HepG2 (cell line): ENCODE measurements around the gene PFDN1.

Experiments used
- CTCF ChIP-seq: sonication (generic); formaldehyde crosslinking; IDR thresholded peaks from 2 replicates; pipeline ENCODE4 v1.5.0; 2020; ENCODE audit warnings: mild to moderate bottlenecking, missing genetic modification reagents, moderate library complexity
- E2F2 ChIP-seq: sonication (generic); formaldehyde crosslinking; IDR thresholded peaks from 2 replicates; pipeline ENCODE4 v1.4.0; 2020; ENCODE audit warnings: missing genetic modification reagents, borderline replicate concordance
- FOXJ3 ChIP-seq: sonication (generic); formaldehyde crosslinking; IDR thresholded peaks from 2 replicates; pipeline ENCODE4 v1.4.0; 2020; ENCODE audit warnings: missing genetic modification reagents, mild to moderate bottlenecking, borderline replicate concordance
- RBFOX2 ChIP-seq: fragments of 200-400 bp; formaldehyde crosslinking; IDR thresholded peaks from 2 replicates; pipeline ENCODE4 v1.6.1; 2017; ENCODE audit warnings: low read depth, mild to moderate bottlenecking, low read length
- YY1 ChIP-seq: IDR thresholded peaks from 2 replicates; pipeline ENCODE4 v1.6.1; 2011; ENCODE audit warnings: low read length, low read depth, moderate library complexity, mild to moderate bottlenecking; ENCODE audit not compliant: insufficient read depth, insufficient replicate concordance
- ZBTB40 ChIP-seq, 2 experiments: fragments of 450-650 bp in 1 of 2; sonication (generic) in 1 of 2; formaldehyde crosslinking in 1 of 2; IDR thresholded peaks; 2 replicates each; pipeline versions ENCODE4 v1.6.1 to v1.8.0; 2016 to 2022; ENCODE audit warnings: antibody characterized with exemption in 1 of 2, mild to moderate bottlenecking in 1 of 2, missing genetic modification reagents in 1 of 2
- ZFP62 ChIP-seq: sonication (generic); formaldehyde crosslinking; IDR thresholded peaks from 2 replicates; pipeline ENCODE4 v1.4.0; 2020; ENCODE audit warnings: missing genetic modification reagents
- ZNF282 ChIP-seq: fragments of 450-650 bp; IDR thresholded peaks from 2 replicates; pipeline ENCODE4 v1.6.1; 2018; ENCODE audit not compliant: partially characterized antibody
- ZNF382 ChIP-seq: sonication (generic); formaldehyde crosslinking; IDR thresholded peaks from 2 replicates; pipeline ENCODE4 v1.5.0; 2020; ENCODE audit warnings: missing genetic modification reagents, mild to moderate bottlenecking, borderline replicate concordance
- ZNF564 ChIP-seq: sonication (generic); formaldehyde crosslinking; IDR thresholded peaks from 2 replicates; pipeline ENCODE4 v1.8.1; 2023; ENCODE audit warnings: mild to moderate bottlenecking, missing genetic modification reagents

GRCh38 chr5:140287801-140288521 lies 14.9 kb downstream of the PFDN1 start:
- TF ChIP-seq FOXJ3 (CRISPR knock-in tag) (no peak), E2F2 (no peak), ZNF282 (no peak), RBFOX2 (no peak), YY1 (no peak), CTCF (CRISPR knock-in tag) (no peak), ZFP62 (CRISPR knock-in tag) (no peak), ZNF382 (no peak), ZNF564 (CRISPR knock-in tag) (no peak), ZBTB40 (IDR thresholded peaks at IDR 0.05) (no peak), ZBTB40 (CRISPR knock-in tag; IDR thresholded peaks at IDR 0.05) (no peak)
